GM23248 (cell line): Measurements from ENCODE around the gene PIGP. TPM values are rescaled to one million over a fixed set of nuclear protein-coding genes. Genes with fewer than 3 reads are reported as not detected.
"Not testable (repeated sequence)": the region's sequence is repeated elsewhere in the genome, so short reads cannot be mapped to it uniquely, and the experiment has no call there.

Source experiments
- DNase-seq: peaks from one replicate; pipeline ENCODE4 v3.0.0-alpha.2; 2015
- H2AFZ ChIP-seq: fragments of 200-600 bp; sonication (generic); 2 replicates; pipeline ENCODE4 v1.6.1; 2016; ENCODE audit warnings: antibody characterized with exemption
- H3F3A ChIP-seq: fragments of 200-600 bp; sonication (generic); 2 replicates; pipeline ENCODE4 v1.6.1; 2016; ENCODE audit warnings: mild to moderate bottlenecking, antibody characterized with exemption, mixed run types; ENCODE audit not compliant: insufficient read depth
- H3K27ac ChIP-seq: fragments of 200-600 bp; sonication (generic); 2 replicates; pipeline ENCODE4 v1.5.1; 2016; ENCODE audit warnings: mild to moderate bottlenecking
- H3K27me3 ChIP-seq: fragments of 200-600 bp; sonication (generic); replicated peaks from 2 replicates; pipeline ENCODE4 v1.6.1; 2016; ENCODE audit warnings: mild to moderate bottlenecking; ENCODE audit not compliant: insufficient read depth
- H3K36me3 ChIP-seq: fragments of 200-600 bp; sonication (generic); 2 replicates; pipeline ENCODE4 v1.6.1; 2016; ENCODE audit warnings: low read depth, mild to moderate bottlenecking
- H3K4me1 ChIP-seq: fragments of 200-600 bp; sonication (generic); 2 replicates; pipeline ENCODE4 v1.6.1; 2016; ENCODE audit warnings: mild to moderate bottlenecking; ENCODE audit not compliant: insufficient read depth
- H3K4me2 ChIP-seq: fragments of 200-600 bp; sonication (generic); one replicate; pipeline ENCODE4 v1.6.1; 2016; ENCODE audit warnings: mild to moderate bottlenecking; ENCODE audit not compliant: unreplicated experiment
- H3K4me3 ChIP-seq: fragments of 200-600 bp; sonication (generic); 2 replicates; pipeline ENCODE4 v1.5.1; 2016; ENCODE audit warnings: mild to moderate bottlenecking
- H3K79me2 ChIP-seq: fragments of 200-600 bp; sonication (generic); 2 replicates; pipeline ENCODE4 v1.6.1; 2016; ENCODE audit warnings: mild to moderate bottlenecking; ENCODE audit not compliant: insufficient read depth
- H3K9ac ChIP-seq: fragments of 200-600 bp; sonication (generic); 2 replicates; pipeline ENCODE4 v1.6.1; 2016; ENCODE audit warnings: mild to moderate bottlenecking
- H3K9me2 ChIP-seq: fragments of 200-600 bp; sonication (generic); 2 replicates; pipeline ENCODE4 v1.6.1; 2016; ENCODE audit warnings: mixed run types, mild to moderate bottlenecking, moderate library complexity; ENCODE audit not compliant: insufficient read depth
- H3K9me3 ChIP-seq: fragments of 200-600 bp; sonication (generic); one replicate; pipeline ENCODE4 v1.6.1; 2017; ENCODE audit warnings: low read depth
- H4K20me1 ChIP-seq: fragments of 200-600 bp; sonication (generic); 2 replicates; pipeline ENCODE4 v1.6.0; 2016; ENCODE audit not compliant: insufficient read depth
- EZH2 ChIP-seq: fragments of 200-600 bp; sonication (generic); IDR thresholded peaks from 2 replicates; pipeline ENCODE4 v1.6.1; 2018; ENCODE audit warnings: antibody characterized with exemption, mild to moderate bottlenecking; ENCODE audit not compliant: insufficient read depth, poor library complexity, severe bottlenecking
- EZH2phosphoT487 ChIP-seq: fragments of 200-600 bp; sonication (generic); IDR thresholded peaks from 2 replicates; pipeline ENCODE4 v1.6.1; 2018; ENCODE audit warnings: antibody characterized with exemption, moderate library complexity, mild to moderate bottlenecking, low read depth; ENCODE audit not compliant: insufficient read depth
- WGBS, 2 experiments: methylation state at CpG; one replicate each; pipeline ENCODE4 v1.1.6; 2015 to 2017; ENCODE audit warnings: low lambda C conversion rate in 2 of 2, low coverage in 1 of 2; ENCODE audit errors: missing lambda C conversion rate in 2 of 2; 5-methylcytosine and 5-hydroxymethylcytosine counted together
- in situ Hi-C: fragments of 300-500 bp; cut with MboI; formaldehyde crosslinking; loops from 2 replicates; pipeline ENCODE4 v1.15.0; 2020
- polyA plus RNA-seq: library from polyadenylated mRNA; unstranded; fragments of >200 nt; fragmentation: Nextera tagmentation; extraction: Ambion mirVana; gene quantifications from 2 replicates; pipeline ENCODE4 v1.2.1, GENCODE V29; 2016
- total RNA-seq: library from RNA; depleted of rRNA; stranded (reverse); fragments of >200 nt; shearing (Covaris generic); gene quantifications from 2 replicates; pipeline ENCODE4 v1.2.3, GENCODE V29; 2014; rRNA removed

PIGP gene
- total RNA-seq (15.1 and 19.0 TPM in 2 replicates), polyA plus RNA-seq (59.9 and 66.9 TPM in 2 replicates)

- Histone ChIP-seq H3F3A (peaks cover 13% of the 10 kb centered on the region; the same call in 1 of the 2 replicates), H3K4me3 (peak within 1 kb of the TSS; percentile 95), H3K4me1 (peaks cover 24% of the 10 kb centered on the region), H3K9me2 (no peaks in the 10 kb centered on the region), H3K9me3 (no peaks in the 10 kb centered on the region), H3K79me2 (peaks cover 71% of the 10 kb centered on the region), H3K27me3 (no peaks in the 10 kb centered on the region), H3K9ac (peak within 1 kb of the TSS; percentile 99), H2AFZ (peak within 1 kb of the TSS; percentile 83), H3K36me3 (peaks cover 16% of the 10 kb centered on the region), H3K4me2 (peak within 1 kb of the TSS; percentile 99), H3K27ac (peak within 1 kb of the TSS; percentile 97), H4K20me1 (peaks cover 6% of the 10 kb centered on the region; the same call in 1 of the 2 replicates)
- in situ Hi-C loops, result no loop called here
- peak; percentile 97 for DNase-seq
- no peak for TF ChIP-seq EZH2phosphoT487
- TF ChIP-seq EZH2, result no peak
- WGBS, 2 experiments, result 0 to 1% methylated on average over 16 to 38 of the region's 61 CpGs
Observed at GRCh38 chr21:37072988-37073416, at the start of gene PIGP, which contains the start of gene TTC3. PIGP (minus strand) TSS chr21:37073071; CDS start chr21:37072515, 556 bp downstream. TTC3 (plus strand) TSS chr21:37073254; CDS start chr21:37087258, 14,004 bp downstream.

GRCh38 chr21:37119421-37120218 lies 46.7 kb upstream of the PIGP start:
- Histone ChIP-seq H3K4me1 (no peaks in the 10 kb centered on the region), H3F3A (peaks cover 14% of the 10 kb centered on the region), H3K27ac (no peak overlapping the region), H3K9me2 (no peaks in the 10 kb centered on the region), H4K20me1 (no peaks in the 10 kb centered on the region), H3K36me3 (peaks cover 19% of the 10 kb centered on the region; the same call in 1 of the 2 replicates), H3K79me2 (peaks cover 63% of the 10 kb centered on the region), H3K4me3 (no peak overlapping the region), H3K9ac (no peak overlapping the region), H2AFZ (no peak overlapping the region), H3K4me2 (no peak overlapping the region), H3K27me3 (no peaks in the 10 kb centered on the region), H3K9me3 (no peaks in the 10 kb centered on the region)
- no peak for TF ChIP-seq EZH2
- no peak for TF ChIP-seq EZH2phosphoT487
- DNase-seq, result no peak
- in situ Hi-C loops, result no loop called here
- 74 to 76% methylated on average over 6 of the region's 6 CpGs for WGBS, 2 experiments

GRCh38 chr21:37118187-37118826 lies 45.4 kb upstream of the PIGP start:
- Histone ChIP-seq H3K9me2 (no peaks in the 10 kb centered on the region), H4K20me1 (no peaks in the 10 kb centered on the region), H3K9ac (no peak overlapping the region), H3F3A (peaks cover 14% of the 10 kb centered on the region), H3K9me3 (no peaks in the 10 kb centered on the region), H3K27me3 (no peaks in the 10 kb centered on the region), H3K4me2 (no peak overlapping the region), H3K4me3 (no peak overlapping the region), H3K4me1 (no peaks in the 10 kb centered on the region), H3K36me3 (peaks cover 13% of the 10 kb centered on the region; the same call in 1 of the 2 replicates), H3K27ac (no peak overlapping the region), H3K79me2 (peaks cover 60% of the 10 kb centered on the region), H2AFZ (no peak overlapping the region)
- in situ Hi-C loops, result no loop called here
- DNase-seq, result no peak
- TF ChIP-seq EZH2, result no peak
- TF ChIP-seq EZH2phosphoT487, result no peak
- 94 to 98% methylated on average over 1 of the region's 1 CpG for WGBS, 2 experiments

GRCh38 chr21:37117204-37117603 lies 44.3 kb upstream of the PIGP start:
- H3K9me3 ChIP-seq, result no peaks in the 10 kb centered on the region
- in situ Hi-C loops, result no loop called here
- H3K4me1 ChIP-seq, result no peaks in the 10 kb centered on the region
- no peak for DNase-seq
- H3K27me3 ChIP-seq, result no peaks in the 10 kb centered on the region
- no peak overlapping the region for H3K4me2 ChIP-seq
- H3K4me3 ChIP-seq, result no peak overlapping the region
- no peak overlapping the region for H3K27ac ChIP-seq
- H2AFZ ChIP-seq, result no peak overlapping the region
- H3K79me2 ChIP-seq, result peaks cover 51% of the 10 kb centered on the region
- TF ChIP-seq EZH2phosphoT487, result no peak
- TF ChIP-seq EZH2, result no peak
- no peaks in the 10 kb centered on the region for H3K9me2 ChIP-seq
- H4K20me1 ChIP-seq, result no peaks in the 10 kb centered on the region
- peaks cover 14% of the 10 kb centered on the region; the same call in 1 of the 2 replicates for H3F3A ChIP-seq
- no peak overlapping the region for H3K9ac ChIP-seq
- H3K36me3 ChIP-seq, result peaks cover 11% of the 10 kb centered on the region; the same call in 1 of the 2 replicates

- H3K4me3 ChIP-seq, H3K27ac ChIP-seq, H3K27me3 ChIP-seq, in situ Hi-C loops, H3K9ac ChIP-seq, H3K9me3 ChIP-seq, H3K36me3 ChIP-seq, H4K20me1 ChIP-seq, H3F3A ChIP-seq, H3K4me1 ChIP-seq, H2AFZ ChIP-seq, H3K4me2 ChIP-seq, H3K9me2 ChIP-seq: not testable (repeated sequence)
- 61 to 70% methylated on average over 2 of the region's 2 CpGs for WGBS, 2 experiments
- H3K79me2 ChIP-seq, result peaks cover 46% of the 10 kb centered on the region
- DNase-seq, result peak; percentile 17
Observed at GRCh38 chr21:37116459-37116858, 43.6 kb upstream of the PIGP start.

- H3K9me3 ChIP-seq, H2AFZ ChIP-seq, H3K36me3 ChIP-seq, DNase-seq, H3K27me3 ChIP-seq, H3K9me2 ChIP-seq, in situ Hi-C loops, H3K4me1 ChIP-seq, H3F3A ChIP-seq, H3K4me3 ChIP-seq, H3K9ac ChIP-seq, H4K20me1 ChIP-seq, H3K27ac ChIP-seq, H3K4me2 ChIP-seq: not testable (repeated sequence)
- WGBS, 2 experiments, result 87 to 98% methylated on average over 3 of the region's 3 CpGs
- H3K79me2 ChIP-seq, result peaks cover 27% of the 10 kb centered on the region
Observed at GRCh38 chr21:37114301-37114700, 41.4 kb upstream of the PIGP start.
